ENCODE data around the gene CXCL11. TPM values are rescaled to one million over a fixed set of nuclear protein-coding genes. Genes with fewer than 3 reads are reported as not detected.

Gene CXCL11
- total and polyA plus RNA-seq, 9 of the 15 experiments (the other 6 are each of a cell fraction or from before 2014, with no cell fraction given): 2.1 to 9.1 (median 4.5) TPM

DNA sequence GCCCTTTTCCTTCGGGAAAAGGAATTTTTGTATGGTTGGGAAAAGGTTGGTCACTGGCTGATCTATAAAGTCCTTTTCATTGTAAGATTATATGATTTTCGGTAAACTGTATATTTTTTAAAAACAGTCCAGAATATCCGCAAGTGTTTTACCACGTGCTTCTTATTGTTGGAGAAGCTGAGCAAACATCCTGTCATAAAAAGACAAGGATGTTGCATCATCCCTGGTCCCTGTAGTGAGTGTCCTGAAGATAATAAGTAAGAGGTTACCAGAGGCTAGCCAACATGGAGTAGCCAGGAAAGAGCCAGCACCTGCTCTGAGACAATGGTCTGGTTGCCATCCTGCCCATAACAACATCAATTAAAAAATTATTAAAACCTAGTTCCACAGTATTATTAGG, 33.7 kb downstream of the CXCL11 start (continued):
- no peak for TF ChIP-seq CHD4 (IDR thresholded peaks at IDR 0.05; ENCODE audit: insufficient read depth, insufficient replicate concordance, low read depth, low read length, poor library complexity, severe bottlenecking)
- peak; percentile 95 to 97 for TF ChIP-seq FOXA3 (CRISPR knock-in tag; conservative IDR thresholded peaks at IDR 0.05 in 1 of 2, IDR thresholded peaks at IDR 0.05 in 1 of 2)
- TF ChIP-seq ZNF668 (CRISPR knock-in tag; IDR thresholded peaks at IDR 0.05): no peak
- no peak for TF ChIP-seq NFIC (IDR thresholded peaks at IDR 0.05)
- no peak for TF ChIP-seq ZNF830 (CRISPR knock-in tag; IDR thresholded peaks at IDR 0.05)
- TF ChIP-seq, protein P1, sequence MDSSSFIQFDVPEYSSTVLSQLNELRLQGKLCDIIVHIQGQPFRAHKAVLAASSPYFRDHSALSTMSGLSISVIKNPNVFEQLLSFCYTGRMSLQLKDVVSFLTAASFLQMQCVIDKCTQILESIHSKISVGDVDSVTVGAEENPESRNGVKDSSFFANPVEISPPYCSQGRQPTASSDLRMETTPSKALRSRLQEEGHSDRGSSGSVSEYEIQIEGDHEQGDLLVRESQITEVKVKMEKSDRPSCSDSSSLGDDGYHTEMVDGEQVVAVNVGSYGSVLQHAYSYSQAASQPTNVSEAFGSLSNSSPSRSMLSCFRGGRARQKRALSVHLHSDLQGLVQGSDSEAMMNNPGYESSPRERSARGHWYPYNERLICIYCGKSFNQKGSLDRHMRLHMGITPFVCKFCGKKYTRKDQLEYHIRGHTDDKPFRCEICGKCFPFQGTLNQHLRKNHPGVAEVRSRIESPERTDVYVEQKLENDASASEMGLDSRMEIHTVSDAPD (CRISPR knock-in tag; IDR thresholded peaks at IDR 0.05): no peak
- TF ChIP-seq, protein P2, sequence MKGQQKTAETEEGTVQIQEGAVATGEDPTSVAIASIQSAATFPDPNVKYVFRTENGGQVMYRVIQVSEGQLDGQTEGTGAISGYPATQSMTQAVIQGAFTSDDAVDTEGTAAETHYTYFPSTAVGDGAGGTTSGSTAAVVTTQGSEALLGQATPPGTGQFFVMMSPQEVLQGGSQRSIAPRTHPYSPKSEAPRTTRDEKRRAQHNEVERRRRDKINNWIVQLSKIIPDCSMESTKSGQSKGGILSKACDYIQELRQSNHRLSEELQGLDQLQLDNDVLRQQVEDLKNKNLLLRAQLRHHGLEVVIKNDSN (CRISPR knock-in tag; IDR thresholded peaks at IDR 0.05): no peak
- TF ChIP-seq BACH1 (tag; IDR thresholded peaks at IDR 0.05): peak; percentile 81; the same call in 1 of the 2 replicates
- no peak for TF ChIP-seq ZNF347 (CRISPR knock-in tag; IDR thresholded peaks at IDR 0.05; ENCODE audit: low read depth)
- no peak for TF ChIP-seq C11orf30 (IDR thresholded peaks at IDR 0.05; ENCODE audit: low read depth)
- TF ChIP-seq HDAC1 (IDR thresholded peaks at IDR 0.05): no peak
- TF ChIP-seq SNIP1 (IDR thresholded peaks at IDR 0.05; ENCODE audit: low read depth): no peak
- TF ChIP-seq, protein P3, sequence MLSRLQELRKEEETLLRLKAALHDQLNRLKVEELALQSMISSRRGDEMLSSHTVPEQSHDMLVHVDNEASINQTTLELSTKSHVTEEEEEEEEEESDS (CRISPR knock-in tag; IDR thresholded peaks at IDR 0.05): no peak
- TF ChIP-seq ZEB2 (IDR thresholded peaks at IDR 0.05): no peak
- TF ChIP-seq ATF1 (CRISPR knock-in tag; IDR thresholded peaks at IDR 0.05): no peak
- peak; percentile 39; the same call in 1 of the 2 replicates for TF ChIP-seq ATF1 (tag; IDR thresholded peaks at IDR 0.05)
- no peak for TF ChIP-seq ZNF184 (CRISPR knock-in tag; IDR thresholded peaks at IDR 0.05)
- TF ChIP-seq CCAR2 (IDR thresholded peaks at IDR 0.05; ENCODE audit: low read depth, low read length): no peak
- no peak for TF ChIP-seq THRAP3 (IDR thresholded peaks at IDR 0.05; ENCODE audit: borderline replicate concordance)
- TF ChIP-seq FOSL1 (tag; conservative IDR thresholded peaks at IDR 0.05): peak; percentile 61
- TF ChIP-seq MYC (IDR thresholded peaks at IDR 0.05; ENCODE audit: low read depth, low read length): peak; percentile 89
- TF ChIP-seq MYC (CRISPR knock-in tag; IDR thresholded peaks at IDR 0.05; ENCODE audit: borderline replicate concordance, low read depth): no peak
- no peak for TF ChIP-seq KLF1 (tag; IDR thresholded peaks at IDR 0.05)
- TF ChIP-seq, protein P4, sequence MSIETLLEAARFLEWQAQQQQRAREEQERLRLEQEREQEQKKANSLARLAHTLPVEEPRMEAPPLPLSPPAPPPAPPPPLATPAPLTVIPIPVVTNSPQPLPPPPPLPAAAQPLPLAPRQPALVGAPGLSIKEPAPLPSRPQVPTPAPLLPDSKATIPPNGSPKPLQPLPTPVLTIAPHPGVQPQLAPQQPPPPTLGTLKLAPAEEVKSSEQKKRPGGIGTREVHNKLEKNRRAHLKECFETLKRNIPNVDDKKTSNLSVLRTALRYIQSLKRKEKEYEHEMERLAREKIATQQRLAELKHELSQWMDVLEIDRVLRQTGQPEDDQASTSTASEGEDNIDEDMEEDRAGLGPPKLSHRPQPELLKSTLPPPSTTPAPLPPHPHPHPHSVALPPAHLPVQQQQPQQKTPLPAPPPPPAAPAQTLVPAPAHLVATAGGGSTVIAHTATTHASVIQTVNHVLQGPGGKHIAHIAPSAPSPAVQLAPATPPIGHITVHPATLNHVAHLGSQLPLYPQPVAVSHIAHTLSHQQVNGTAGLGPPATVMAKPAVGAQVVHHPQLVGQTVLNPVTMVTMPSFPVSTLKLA (conservative IDR thresholded peaks at IDR 0.05): peak; percentile 42 to 53; a peak in 1 of 4 replicates
- no peak for TF ChIP-seq ZNF696 (CRISPR knock-in tag; conservative IDR thresholded peaks at IDR 0.05)
- TF ChIP-seq ZKSCAN8 (CRISPR knock-in tag; IDR thresholded peaks at IDR 0.05): peak; percentile 66; the same call in 1 of the 2 replicates
- TF ChIP-seq TCFL5 (CRISPR knock-in tag; conservative IDR thresholded peaks at IDR 0.05): no peak
- no peak for TF ChIP-seq ZKSCAN3 (CRISPR knock-in tag; IDR thresholded peaks at IDR 0.05)
- TF ChIP-seq RBM14 (IDR thresholded peaks at IDR 0.05; ENCODE audit: borderline replicate concordance, insufficient read depth, low read depth, low read length): no peak
